GM18868 (cell line): ENCODE results near the gene DDX3X.
"Not testable (repeated sequence)": the region's sequence is repeated elsewhere in the genome, so short reads cannot be mapped to it uniquely, and the experiment has no call there.

Experiments used
- ATAC-seq: cut with Tn5 transposase; IDR thresholded peaks from one replicate; pipeline ENCODE4 v1.9.1; 2021; ENCODE audit warnings: mild to moderate bottlenecking, moderate library complexity; ENCODE audit not compliant: unreplicated experiment

DDX3X gene

DNA sequence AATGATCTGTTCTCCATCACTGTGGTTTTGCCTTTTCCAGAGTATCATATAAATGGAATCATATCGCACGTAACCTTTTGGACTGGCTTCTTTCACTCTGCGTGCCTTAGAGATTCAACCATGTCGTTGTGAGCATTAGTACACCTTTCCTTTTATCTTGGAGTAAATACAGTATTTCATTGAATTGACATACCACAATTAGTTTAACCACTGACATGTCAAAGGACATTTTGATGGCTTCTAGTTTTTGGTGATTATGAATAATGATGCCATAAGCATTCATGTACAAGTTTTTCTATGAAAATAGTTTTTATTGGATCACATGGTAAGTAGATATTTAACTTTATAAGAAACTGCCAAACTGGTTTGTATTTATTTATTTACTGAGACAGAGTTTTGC is 35.2 kb downstream of the DDX3X start:
- no peak for ATAC-seq

DNA sequence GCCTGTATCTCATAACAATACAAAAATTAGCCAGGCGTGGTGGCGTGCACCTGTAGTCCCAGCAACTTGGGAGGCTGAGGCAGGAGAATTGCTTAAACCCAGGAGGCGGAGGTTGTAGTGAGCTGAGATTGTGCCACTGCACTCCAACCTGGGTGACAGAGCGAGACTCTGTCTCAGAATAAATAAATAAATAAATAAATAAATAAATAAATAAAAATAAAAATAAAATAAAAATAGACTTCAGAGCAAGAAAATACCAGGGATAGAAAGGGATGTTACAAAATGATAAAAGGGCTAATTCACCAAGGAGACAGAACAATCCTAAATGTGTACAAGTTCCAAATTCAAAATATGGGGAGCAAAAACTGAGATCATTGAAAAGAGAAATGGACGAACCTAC is 37.6 kb downstream of the DDX3X start:
- ATAC-seq: not testable (repeated sequence)

DNA sequence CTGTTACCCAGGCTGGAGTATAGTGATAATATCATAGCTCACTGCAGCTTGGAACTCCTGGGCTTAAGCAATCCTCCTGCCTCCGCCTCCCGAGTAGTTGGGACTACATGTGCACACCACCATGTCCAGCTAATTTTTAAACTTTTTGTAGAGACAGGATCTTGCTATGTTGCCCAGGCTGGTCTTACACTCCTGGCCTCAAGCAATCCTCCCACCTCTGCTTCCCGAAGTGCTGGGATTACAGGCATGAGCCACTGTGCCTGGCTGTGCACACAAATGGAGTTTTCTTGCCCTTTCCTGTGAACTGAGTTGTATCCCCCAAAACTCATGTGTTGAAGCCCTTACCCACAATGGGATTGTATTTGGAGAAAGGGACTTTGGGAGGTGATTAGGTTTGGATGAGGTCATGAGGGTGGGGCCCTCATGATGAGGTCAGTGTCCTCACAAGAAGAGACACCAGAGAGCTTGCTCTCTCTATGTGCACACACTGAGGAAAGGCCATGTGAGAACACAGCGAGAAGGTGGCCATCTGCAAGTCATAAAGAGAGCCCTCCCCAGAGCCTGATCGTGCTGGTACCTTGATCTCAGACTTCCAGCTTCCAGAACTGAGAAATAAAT is 40.1 kb downstream of the DDX3X start:
- no peak for ATAC-seq

DNA sequence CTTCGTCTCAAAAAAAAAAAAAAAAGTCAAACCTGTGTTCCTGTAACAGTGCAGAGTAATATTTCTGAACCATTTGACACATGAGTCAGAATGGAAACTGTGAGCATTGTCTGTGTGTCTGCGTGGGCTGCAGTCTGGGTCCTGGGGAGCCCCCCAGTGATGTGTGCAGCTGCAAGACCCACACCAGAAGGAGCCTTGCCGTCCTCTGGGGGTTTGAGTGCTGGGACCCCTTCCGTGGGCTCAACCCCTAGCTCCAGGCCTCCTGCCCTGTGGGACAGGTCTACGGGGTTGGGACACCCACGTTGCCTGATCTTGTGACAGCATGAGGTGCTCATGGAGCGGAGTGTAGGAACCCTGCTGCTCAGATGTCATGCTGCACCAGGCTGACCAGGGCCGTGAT is 43.7 kb downstream of the DDX3X start:
- ATAC-seq: peak; percentile 58

DNA sequence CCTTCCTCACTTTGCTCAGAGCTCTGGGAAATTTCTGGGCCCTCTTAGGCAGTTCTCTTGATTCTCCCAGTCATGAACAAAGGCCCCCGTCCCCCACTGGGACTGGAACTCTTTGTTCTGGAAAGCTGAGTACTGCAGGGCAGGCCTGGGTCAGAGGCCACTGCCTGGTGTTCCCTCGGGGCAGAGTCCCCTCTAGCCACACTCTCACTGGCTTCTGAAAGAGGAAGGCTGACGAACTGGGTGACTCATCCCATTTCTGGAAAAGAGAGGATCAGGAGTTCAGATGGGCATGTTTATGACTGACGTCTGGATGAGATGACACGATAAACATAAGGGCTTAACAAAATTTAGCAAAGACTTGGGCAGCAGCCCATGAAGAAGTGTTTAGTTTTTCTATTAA is 47.7 kb downstream of the DDX3X start:
- no peak for ATAC-seq

DNA sequence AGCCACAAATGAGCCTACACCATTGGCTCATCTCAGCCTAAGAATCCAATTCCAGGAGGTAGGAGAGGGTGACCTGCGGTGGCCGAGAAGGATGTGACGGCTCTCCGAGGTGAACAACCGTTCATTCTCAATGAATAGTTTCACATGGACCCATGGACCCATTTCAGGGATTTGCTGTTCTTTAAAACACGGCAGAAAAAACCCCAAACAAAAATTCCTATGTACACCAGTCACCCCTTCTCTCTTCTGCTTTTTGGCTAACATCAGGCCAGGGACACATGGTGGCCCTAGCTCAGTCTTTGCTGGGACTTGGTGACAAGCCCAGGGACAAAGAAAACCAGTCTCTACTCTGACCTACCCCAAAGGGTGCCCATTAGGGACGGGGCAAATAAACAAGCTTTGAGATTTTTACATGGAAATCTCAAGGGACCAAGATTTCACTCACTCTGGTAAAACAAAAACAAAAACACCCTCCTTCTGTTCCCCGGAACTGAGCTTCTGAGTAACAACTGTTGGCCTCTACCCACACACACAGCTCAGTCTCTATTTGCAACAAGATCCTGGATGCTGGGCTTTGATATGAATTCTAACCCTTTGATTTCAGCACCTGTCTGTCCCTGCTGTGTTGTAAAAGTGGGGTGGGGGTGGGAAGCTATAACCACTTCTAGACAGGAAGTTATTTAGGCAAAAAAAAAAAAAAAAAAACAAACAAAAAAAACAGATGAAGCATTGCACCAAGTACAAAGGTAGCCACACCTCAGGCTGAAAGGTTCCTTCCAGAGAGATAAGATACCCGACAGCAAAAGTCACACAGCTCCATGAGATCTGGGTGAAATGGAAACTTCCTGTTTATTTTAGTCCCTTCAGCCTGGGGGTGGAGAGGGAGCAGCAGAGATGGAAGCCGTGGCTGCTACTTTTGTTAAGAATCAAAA is 49.0 kb downstream of the DDX3X start:
- no peak for ATAC-seq

DNA sequence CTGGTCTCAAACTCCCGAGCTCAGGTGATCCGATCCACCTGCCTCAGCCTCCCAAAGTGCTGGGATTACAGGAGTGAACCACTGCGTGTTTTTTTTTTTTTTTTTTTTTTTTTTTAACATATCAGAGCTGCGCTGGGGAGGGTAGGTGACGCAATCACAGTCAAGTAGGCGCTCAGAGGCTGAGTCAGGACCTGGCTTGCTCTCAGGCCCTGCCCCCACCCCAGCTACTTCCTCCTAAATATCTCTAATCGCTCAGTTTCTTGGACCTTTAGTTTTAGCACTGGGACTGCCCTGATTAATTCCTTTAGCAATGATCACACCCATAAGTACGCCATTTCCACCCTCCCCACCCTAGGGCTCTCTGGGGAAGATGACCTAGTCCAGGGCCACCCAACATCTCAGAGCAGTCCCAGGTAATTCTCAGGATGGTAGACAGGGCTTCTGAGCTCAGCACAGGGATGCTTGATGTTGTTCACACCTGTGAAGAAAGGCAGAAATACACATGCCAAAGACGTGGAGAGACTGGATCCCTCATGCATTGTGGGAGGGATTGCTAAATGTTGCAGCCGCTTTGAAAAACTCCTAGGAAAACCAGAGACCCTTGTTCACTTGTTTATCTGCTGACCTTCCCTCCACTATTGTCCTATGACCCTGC is 50.2 kb downstream of the DDX3X start:
- no peak for ATAC-seq

DNA sequence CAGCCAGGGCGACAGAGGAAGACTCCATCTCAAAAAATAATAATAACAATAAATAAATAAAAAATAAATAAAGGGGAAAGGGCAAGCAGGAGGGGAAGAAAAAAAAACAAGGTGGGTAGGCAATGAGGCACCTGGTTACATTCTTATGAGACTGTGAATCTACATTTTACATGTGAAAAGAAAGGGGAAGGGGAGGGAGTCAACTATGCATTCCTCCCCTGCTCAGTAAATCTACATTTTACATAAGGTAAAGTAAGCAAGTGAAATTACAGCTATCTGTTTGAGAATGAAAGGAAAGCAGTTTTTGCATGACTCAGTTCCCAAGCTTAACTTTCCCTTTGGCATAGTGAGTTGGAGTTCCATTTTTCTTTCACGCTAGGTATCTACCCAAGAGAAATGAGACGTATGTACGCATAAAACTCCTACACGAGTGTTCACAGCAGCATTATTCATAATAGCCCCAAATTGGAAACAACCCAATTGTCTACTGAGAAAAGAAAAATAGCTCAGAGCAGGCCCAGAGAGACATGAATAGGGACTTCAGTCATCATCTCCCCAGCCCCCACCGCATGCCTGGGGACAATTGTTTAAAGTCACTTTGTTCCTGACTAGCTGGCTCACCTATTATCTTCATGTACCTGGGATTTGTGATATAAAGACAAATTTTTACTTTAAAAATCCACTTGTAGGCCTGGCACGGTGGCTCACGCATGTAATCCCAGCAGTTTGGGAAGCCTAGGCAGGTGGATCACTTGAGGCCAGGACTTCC is 52.4 kb downstream of the DDX3X start:
- no peak for ATAC-seq

DNA sequence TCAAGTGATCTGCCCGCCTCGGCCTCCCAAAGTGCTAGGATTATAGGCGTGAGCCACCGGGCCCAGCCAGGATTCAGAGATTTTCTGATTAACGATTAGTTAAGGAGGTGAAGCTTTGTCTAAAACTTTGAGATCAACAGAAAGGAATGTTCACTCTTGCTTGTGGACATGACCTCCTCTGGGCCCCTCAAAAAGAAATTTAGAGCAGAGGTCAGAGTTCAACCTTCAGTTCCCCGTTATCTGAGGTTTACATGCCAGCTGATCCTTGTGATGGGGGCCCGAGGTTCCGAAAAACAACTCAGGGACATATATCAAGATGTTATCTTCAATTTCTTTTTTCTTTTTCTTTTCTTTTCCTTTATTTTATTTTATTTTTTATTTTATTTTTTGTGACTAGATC is 54.6 kb downstream of the DDX3X start:
- ATAC-seq: no peak

DNA sequence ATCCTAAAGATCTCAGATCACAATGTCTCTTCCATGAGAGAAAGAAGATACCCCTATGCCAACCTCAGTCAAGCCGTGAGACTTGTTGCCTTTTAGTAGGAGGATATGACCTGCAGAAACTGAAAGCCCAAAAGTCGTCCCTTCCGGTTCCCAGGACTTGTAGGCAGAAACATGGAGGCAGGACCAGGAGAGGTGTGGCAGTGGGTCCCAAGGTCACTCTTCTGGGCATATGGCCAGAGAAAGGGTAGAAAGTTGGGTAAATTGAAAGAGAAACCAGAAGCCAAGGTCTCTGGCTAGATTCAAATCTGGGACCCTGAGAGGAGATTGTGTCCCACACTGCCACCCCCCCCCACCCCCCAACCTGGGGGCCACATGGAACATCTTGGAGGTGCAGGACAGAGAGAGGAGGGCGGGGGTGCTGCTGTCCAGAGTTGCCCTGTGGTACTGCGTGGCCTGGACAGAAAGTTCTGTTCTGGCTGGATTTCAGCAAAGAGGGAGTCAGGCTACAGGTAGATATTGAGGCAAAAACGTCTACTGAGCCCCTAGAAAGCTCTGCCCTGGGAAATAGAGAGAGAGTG is 55.4 kb downstream of the DDX3X start:
- ATAC-seq: no peak

DNA sequence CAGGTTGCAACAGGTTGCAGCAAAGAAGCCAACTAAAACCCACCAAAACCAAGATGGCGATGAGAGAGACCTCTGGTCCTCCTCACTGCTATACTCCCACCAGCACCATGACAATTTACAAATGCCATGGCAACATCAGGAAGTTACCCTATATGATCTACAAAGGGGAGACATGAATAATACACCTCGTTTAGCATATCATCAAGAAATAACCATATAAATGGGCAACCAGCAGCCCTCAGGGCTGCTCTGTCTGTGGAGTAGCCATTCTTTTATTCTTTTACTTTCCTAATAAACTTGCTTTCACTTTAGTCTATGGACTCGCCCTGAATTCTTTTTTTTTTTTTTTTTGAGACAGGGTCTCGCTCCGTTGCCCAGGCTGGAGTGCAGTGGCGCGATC is 56.6 kb downstream of the DDX3X start:
- not testable (repeated sequence) for ATAC-seq

DNA sequence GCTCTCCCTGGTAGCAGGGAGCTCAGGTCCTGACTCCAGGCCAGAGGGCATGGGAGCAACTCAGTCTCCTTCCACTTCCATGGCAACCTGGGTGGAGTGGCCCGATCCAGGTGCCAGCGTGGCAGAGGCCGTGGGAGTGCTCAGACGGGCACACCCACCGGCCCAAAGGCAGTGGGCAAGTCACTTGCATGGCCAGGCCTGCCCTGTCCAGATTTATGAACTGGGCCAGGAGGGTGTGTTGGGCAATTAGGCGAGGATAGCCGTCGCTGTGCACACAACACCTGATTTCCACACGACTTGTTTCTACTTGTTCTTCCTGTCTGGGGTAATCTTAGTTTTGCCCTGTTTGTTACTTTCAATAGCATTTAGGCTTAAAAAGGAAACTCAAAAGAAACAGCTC is 57.6 kb downstream of the DDX3X start:
- ATAC-seq: no peak

DNA sequence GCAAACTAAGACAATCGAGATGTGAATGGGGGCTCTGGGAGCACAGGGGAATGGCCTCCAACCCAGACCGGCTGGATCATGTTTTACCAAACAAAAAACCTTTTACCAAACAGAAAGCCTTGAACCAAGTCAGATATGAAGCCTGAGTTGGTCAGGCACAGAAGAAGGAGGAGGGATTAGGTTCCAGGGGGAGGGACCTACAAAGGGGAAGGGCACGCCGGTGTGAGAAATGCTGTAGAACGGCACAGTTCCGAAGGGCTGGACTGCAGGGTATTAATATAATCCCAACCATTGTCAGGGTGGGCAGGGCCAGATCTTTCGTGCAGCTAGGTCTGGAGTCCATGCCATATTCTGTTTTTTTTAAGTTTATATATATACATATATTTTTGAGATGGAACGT is 60.3 kb downstream of the DDX3X start:
- ATAC-seq: no peak

DNA sequence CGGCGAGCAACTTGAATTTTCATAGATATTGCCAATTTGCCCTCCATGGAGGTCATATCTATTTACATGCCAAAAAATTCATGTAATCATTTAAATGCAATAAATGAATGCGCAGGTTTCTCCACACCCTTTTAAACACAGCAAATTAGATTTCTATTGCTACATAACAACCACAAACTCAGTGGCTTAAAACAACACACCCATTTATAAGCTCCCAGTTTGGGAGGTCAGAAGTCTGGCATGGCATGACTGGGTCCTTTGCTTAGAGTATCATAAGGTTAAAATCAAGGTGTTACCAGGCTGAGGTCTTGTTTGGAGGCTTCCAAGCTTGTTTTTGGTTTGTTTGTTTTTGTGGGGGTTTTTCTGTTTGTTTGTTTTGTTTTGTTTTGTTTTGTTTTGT is 63.3 kb downstream of the DDX3X start:
- ATAC-seq: no peak

DNA sequence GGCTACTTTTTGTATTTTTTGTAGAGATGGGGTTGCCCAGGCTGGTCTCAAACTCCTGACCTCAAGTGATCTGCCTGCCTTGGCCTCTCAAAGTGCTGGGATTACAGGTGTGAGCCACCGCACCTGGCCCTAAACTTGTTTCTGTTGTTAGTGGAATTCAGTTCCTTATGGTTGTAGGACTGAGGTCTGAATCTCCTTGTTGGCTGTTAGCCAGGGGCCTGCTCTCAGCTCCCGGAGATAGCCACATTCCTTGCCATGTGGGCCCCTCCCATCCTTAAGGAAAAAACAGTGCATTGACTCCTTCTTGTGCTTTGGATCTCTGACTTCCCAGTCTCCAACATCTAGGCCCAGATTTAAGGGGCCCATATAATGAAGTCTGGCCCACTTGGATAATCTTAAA is 63.8 kb downstream of the DDX3X start:
- no peak for ATAC-seq

DNA sequence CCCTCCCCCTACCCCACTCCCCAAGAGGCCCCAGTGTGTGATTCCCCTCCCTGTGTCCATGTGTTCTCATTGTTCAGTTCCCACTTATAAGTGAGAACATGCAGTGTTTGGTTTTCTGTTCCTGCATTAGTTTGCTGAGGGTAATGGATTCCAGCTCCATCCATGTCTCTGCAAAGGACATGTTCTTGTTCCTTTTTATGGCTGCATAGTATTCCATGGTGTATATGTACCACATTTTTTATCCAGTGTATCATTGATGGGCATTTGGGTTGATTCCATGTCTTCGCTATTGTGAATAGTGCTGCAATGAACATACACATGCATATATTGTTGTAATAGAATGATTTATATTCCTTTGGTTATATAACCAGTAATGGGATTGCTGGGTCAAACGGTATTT is 68.6 kb downstream of the DDX3X start:
- not testable (repeated sequence) for ATAC-seq

DNA sequence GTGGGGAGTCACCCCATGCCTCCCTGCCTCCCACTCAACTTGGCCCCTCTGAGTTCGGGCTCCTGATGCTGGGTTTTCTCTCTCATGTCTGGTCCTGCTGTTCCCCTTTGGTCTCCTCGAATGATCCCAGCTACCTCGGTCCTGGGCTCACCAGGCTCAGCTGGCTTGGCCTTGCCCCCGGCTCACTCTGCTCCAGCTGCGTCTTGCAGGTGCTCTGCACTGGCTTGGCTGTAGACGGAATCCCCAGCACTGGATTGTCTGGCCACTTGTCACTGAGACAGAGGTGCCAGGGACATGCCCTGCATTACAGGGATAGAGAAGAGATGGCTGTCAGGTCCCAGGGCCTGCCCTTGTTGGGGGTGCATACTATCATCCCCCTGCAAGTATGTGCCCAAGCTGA is 71.6 kb downstream of the DDX3X start:
- no peak for ATAC-seq

DNA sequence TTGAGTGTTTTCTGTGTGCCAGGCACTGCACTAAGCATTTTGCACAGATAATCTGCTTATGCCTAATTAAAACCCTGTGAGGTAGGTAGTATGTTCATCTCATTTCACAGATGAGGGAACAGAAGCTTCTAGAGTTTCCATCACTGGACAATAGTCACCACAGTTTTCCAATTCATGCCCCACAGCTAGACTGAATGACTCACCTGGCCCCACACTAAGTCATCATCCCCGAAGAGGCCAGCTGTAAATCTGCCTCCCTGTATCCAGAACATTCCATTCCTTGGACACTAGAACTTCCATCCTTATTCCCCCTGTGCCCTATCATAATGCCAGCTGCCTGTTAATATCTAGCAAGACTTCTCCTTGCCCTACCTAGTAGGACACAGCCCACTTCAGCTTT is 72.2 kb downstream of the DDX3X start:
- no peak for ATAC-seq

DNA sequence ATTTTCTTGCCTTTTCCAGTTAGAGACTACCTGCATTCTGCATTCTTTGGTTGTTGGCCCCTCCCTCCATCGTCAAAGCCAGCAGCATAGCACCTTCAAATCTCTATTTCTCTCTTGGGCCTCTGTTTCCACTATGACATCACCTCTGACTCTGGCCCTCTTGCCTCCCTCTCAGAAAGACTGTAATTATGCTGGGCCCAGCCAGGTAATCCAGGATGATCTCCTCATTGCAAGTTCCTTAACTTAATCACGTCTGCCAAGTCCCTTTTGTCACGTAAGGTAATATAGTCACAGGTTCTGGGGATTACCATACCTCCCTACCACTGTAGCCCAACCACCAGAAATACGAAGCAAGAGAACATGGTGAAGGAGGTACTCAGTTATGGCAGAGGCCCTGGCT is 73.9 kb downstream of the DDX3X start:
- ATAC-seq: no peak

DNA sequence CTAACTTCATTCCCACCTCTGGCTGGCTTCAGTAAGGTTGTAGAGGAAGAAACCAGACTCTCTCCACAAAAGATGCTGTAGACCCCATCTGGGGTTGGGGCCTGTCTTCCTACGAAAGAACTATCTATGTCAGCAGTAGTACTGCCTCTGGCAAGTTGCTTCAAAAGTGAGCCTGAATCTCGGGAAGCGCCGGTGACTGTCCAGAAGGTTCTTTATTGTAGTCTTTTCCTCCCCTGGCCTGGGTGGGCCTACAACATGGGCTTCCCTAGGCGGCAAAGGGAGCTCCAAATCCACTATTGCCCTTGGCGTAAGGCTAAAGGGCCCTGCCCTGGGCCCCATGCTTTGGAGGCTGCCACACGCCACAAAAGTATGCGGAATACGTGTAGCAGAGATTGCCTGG is 74.6 kb downstream of the DDX3X start:
- ATAC-seq: no peak

DNA sequence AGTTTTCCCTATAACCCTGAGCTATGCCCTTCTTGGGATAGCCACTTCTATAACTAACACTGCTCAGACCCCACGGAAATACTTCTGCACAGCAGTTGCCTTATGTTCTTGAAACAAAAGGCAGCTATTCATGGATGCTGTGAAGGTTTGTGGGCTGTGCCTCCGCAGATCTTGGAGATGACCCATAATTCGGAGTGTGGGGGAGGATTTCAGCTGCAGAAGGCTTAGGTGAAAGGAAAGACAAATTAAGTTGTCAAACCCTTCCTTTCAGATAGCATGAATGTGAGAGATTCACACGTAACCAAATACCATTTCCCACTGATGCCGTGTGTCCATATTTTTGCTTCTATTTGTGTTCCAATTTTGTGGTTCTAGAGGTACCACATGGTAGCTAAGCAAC is 75.0 kb downstream of the DDX3X start:
- ATAC-seq: no peak
